ENCODE data around the gene NFKBIL1.

The NFKBIL1 gene

GRCh38 chr6:31556307-31556706 lies 8.9 kb downstream of the NFKBIL1 start:
- H3K4ac ChIP-seq (ENCODE audit: low read length): no peak overlapping the region
- H3K79me1 ChIP-seq (ENCODE audit: low read depth, low read length): peaks cover 6% of the 10 kb centered on the region
- no peak overlapping the region for H3K4me2 ChIP-seq (ENCODE audit: insufficient read depth, low read length, poor library complexity, severe bottlenecking)
- no peak overlapping the region for H2BK5ac ChIP-seq (ENCODE audit: low read length)
- H3K23ac ChIP-seq (ENCODE audit: low read depth, low read length, poor library complexity): peak overlapping the region; percentile 67
- H2AK5ac ChIP-seq (ENCODE audit: low read depth, low read length): no peak overlapping the region
- no peaks in the 10 kb centered on the region for H3K9me3 ChIP-seq (replicated peaks in 1 of 2; ENCODE audit: control insufficient read depth in 2 of 2, insufficient read depth in 1 of 2, low read depth in 1 of 2, low read length in 2 of 2)
- peaks cover 0 to 7% of the 10 kb centered on the region in 2 donors for H3K4me1 ChIP-seq (ENCODE audit: control insufficient read depth in 2 of 2, insufficient read depth in 1 of 2, low read depth in 1 of 2, low read length in 2 of 2)
- H3K27me3 ChIP-seq (ENCODE audit: control insufficient read depth in 3 of 3, insufficient read depth in 3 of 3, low read depth in 1 of 3, low read length in 3 of 3): no peaks in the 10 kb centered on the region
- peak overlapping the region in 1 of 2 donors; percentile 6 for H3K4me3 ChIP-seq (ENCODE audit: low read length in 2 of 2)
- H3K18ac ChIP-seq (ENCODE audit: low read length): no peak overlapping the region
- no peak overlapping the region for H4K8ac ChIP-seq (ENCODE audit: low read depth, low read length)
- H3K36me3 ChIP-seq (replicated peaks in 1 of 2; ENCODE audit: control insufficient read depth in 2 of 2, insufficient read depth in 2 of 2, low read length in 2 of 2): peaks cover 37 to 86% of the 10 kb centered on the region in 2 donors
- H3K14ac ChIP-seq (ENCODE audit: low read length): no peak overlapping the region
- H3K27ac ChIP-seq (replicated peaks; ENCODE audit: low read length): no peak overlapping the region
- DNase-seq (ENCODE audit: low spot score): no peak
- H2AFZ ChIP-seq (ENCODE audit: low read length): no peak overlapping the region
- H2BK12ac ChIP-seq (ENCODE audit: low read length): no peak overlapping the region
- H4K91ac ChIP-seq (ENCODE audit: low read depth, low read length, poor library complexity): no peak overlapping the region
- no peak overlapping the region for H2BK15ac ChIP-seq (ENCODE audit: low read length)
- WGBS, 2 donors (ENCODE audit: extremely low coverage in 2 of 2, insufficient read length in 2 of 2, insufficient replicate concordance in 1 of 2): no CpG with 5 or more reads among the region's 3 CpGs
- no peak overlapping the region for H3K9ac ChIP-seq (ENCODE audit: low read depth, low read length, poor library complexity)
- H2BK120ac ChIP-seq (ENCODE audit: low read depth, low read length): no peak overlapping the region

- no peak overlapping the region for H3K4ac ChIP-seq (ENCODE audit: low read length)
- H3K18ac ChIP-seq (ENCODE audit: low read length): no peak overlapping the region
- H3K79me1 ChIP-seq (ENCODE audit: low read depth, low read length): peaks cover 6% of the 10 kb centered on the region
- no peak overlapping the region for H3K27ac ChIP-seq (replicated peaks; ENCODE audit: low read length)
- H3K27me3 ChIP-seq (ENCODE audit: control insufficient read depth in 3 of 3, insufficient read depth in 3 of 3, low read depth in 1 of 3, low read length in 3 of 3): no peaks in the 10 kb centered on the region
- no CpG with 5 or more reads among the region's 24 CpGs for WGBS, 2 donors (ENCODE audit: extremely low coverage in 2 of 2, insufficient read length in 2 of 2, insufficient replicate concordance in 1 of 2)
- peaks cover 0 to 7% of the 10 kb centered on the region in 2 donors for H3K4me1 ChIP-seq (ENCODE audit: control insufficient read depth in 2 of 2, insufficient read depth in 1 of 2, low read depth in 1 of 2, low read length in 2 of 2)
- peak overlapping the region; percentile 73 for H3K23ac ChIP-seq (ENCODE audit: low read depth, low read length, poor library complexity)
- no peak overlapping the region for H2BK5ac ChIP-seq (ENCODE audit: low read length)
- no peak overlapping the region for H3K4me2 ChIP-seq (ENCODE audit: insufficient read depth, low read length, poor library complexity, severe bottlenecking)
- no peak overlapping the region for H2AFZ ChIP-seq (ENCODE audit: low read length)
- no peak overlapping the region for H3K14ac ChIP-seq (ENCODE audit: low read length)
- no peak overlapping the region for H2BK120ac ChIP-seq (ENCODE audit: low read depth, low read length)
- H3K36me3 ChIP-seq (replicated peaks in 1 of 2; ENCODE audit: control insufficient read depth in 2 of 2, insufficient read depth in 2 of 2, low read length in 2 of 2): peaks cover 37 to 75% of the 10 kb centered on the region in 2 donors
- no peak overlapping the region for H4K8ac ChIP-seq (ENCODE audit: low read depth, low read length)
- H2BK12ac ChIP-seq (ENCODE audit: low read length): no peak overlapping the region
- H2AK5ac ChIP-seq (ENCODE audit: low read depth, low read length): no peak overlapping the region
- H3K9ac ChIP-seq (ENCODE audit: low read depth, low read length, poor library complexity): no peak overlapping the region
- H3K9me3 ChIP-seq (replicated peaks in 1 of 2; ENCODE audit: control insufficient read depth in 2 of 2, insufficient read depth in 1 of 2, low read depth in 1 of 2, low read length in 2 of 2): no peaks in the 10 kb centered on the region
- no peak overlapping the region for H2BK15ac ChIP-seq (ENCODE audit: low read length)
- H3K4me3 ChIP-seq (ENCODE audit: low read length in 2 of 2): no peak overlapping the region
- no peak for DNase-seq (ENCODE audit: low spot score)
- no peak overlapping the region for H4K91ac ChIP-seq (ENCODE audit: low read depth, low read length, poor library complexity)
These were observed 10.3 kb downstream of the NFKBIL1 start for GRCh38 chr6:31557443-31558317.

GRCh38 chr6:31558318-31558625 lies 10.9 kb downstream of the NFKBIL1 start:
- H3K4ac ChIP-seq (ENCODE audit: low read length): no peak overlapping the region
- no peak overlapping the region for H3K14ac ChIP-seq (ENCODE audit: low read length)
- peaks cover 0 to 7% of the 10 kb centered on the region in 2 donors for H3K4me1 ChIP-seq (ENCODE audit: control insufficient read depth in 2 of 2, insufficient read depth in 1 of 2, low read depth in 1 of 2, low read length in 2 of 2)
- H2BK15ac ChIP-seq (ENCODE audit: low read length): no peak overlapping the region
- no peak overlapping the region for H3K27ac ChIP-seq (replicated peaks; ENCODE audit: low read length)
- peak overlapping the region; percentile 73 for H3K23ac ChIP-seq (ENCODE audit: low read depth, low read length, poor library complexity)
- H3K4me3 ChIP-seq (ENCODE audit: low read length in 2 of 2): no peak overlapping the region
- no peak overlapping the region for H2AFZ ChIP-seq (ENCODE audit: low read length)
- H3K36me3 ChIP-seq (replicated peaks in 1 of 2; ENCODE audit: control insufficient read depth in 2 of 2, insufficient read depth in 2 of 2, low read length in 2 of 2): peaks cover 37 to 72% of the 10 kb centered on the region in 2 donors
- no CpG with 5 or more reads among the region's 8 CpGs for WGBS, 2 donors (ENCODE audit: extremely low coverage in 2 of 2, insufficient read length in 2 of 2, insufficient replicate concordance in 1 of 2)
- H3K9ac ChIP-seq (ENCODE audit: low read depth, low read length, poor library complexity): no peak overlapping the region
- no peak overlapping the region for H2BK5ac ChIP-seq (ENCODE audit: low read length)
- no peaks in the 10 kb centered on the region for H3K27me3 ChIP-seq (ENCODE audit: control insufficient read depth in 3 of 3, insufficient read depth in 3 of 3, low read depth in 1 of 3, low read length in 3 of 3)
- H3K9me3 ChIP-seq (replicated peaks in 1 of 2; ENCODE audit: control insufficient read depth in 2 of 2, insufficient read depth in 1 of 2, low read depth in 1 of 2, low read length in 2 of 2): no peaks in the 10 kb centered on the region
- H3K79me1 ChIP-seq (ENCODE audit: low read depth, low read length): peaks cover 6% of the 10 kb centered on the region
- DNase-seq (ENCODE audit: low spot score): no peak
- H4K8ac ChIP-seq (ENCODE audit: low read depth, low read length): no peak overlapping the region
- H2BK12ac ChIP-seq (ENCODE audit: low read length): no peak overlapping the region
- no peak overlapping the region for H4K91ac ChIP-seq (ENCODE audit: low read depth, low read length, poor library complexity)
- no peak overlapping the region for H3K4me2 ChIP-seq (ENCODE audit: insufficient read depth, low read length, poor library complexity, severe bottlenecking)
- no peak overlapping the region for H2BK120ac ChIP-seq (ENCODE audit: low read depth, low read length)
- no peak overlapping the region for H3K18ac ChIP-seq (ENCODE audit: low read length)
- H2AK5ac ChIP-seq (ENCODE audit: low read depth, low read length): no peak overlapping the region

- Histone ChIP-seq H3K9ac (ENCODE audit: low read depth, low read length, poor library complexity) (no peak overlapping the region), H3K9me3 (replicated peaks in 1 of 2; ENCODE audit: control insufficient read depth in 2 of 2, insufficient read depth in 1 of 2, low read depth in 1 of 2, low read length in 2 of 2) (no peaks in the 10 kb centered on the region), H3K23ac (ENCODE audit: low read depth, low read length, poor library complexity) (peak overlapping the region; percentile 43), H3K18ac (ENCODE audit: low read length) (no peak overlapping the region), H2AFZ (ENCODE audit: low read length) (no peak overlapping the region), H2BK5ac (ENCODE audit: low read length) (no peak overlapping the region), H3K4me3 (ENCODE audit: low read length in 2 of 2) (no peak overlapping the region), H2AK5ac (ENCODE audit: low read depth, low read length) (no peak overlapping the region), H3K4me1 (ENCODE audit: control insufficient read depth in 2 of 2, insufficient read depth in 1 of 2, low read depth in 1 of 2, low read length in 2 of 2) (peaks cover 0 to 7% of the 10 kb centered on the region in 2 donors), H3K4ac (ENCODE audit: low read length) (no peak overlapping the region), H3K27ac (replicated peaks; ENCODE audit: low read length) (no peak overlapping the region), H2BK12ac (ENCODE audit: low read length) (no peak overlapping the region), H4K91ac (ENCODE audit: low read depth, low read length, poor library complexity) (no peak overlapping the region), H3K4me2 (ENCODE audit: insufficient read depth, low read length, poor library complexity, severe bottlenecking) (no peak overlapping the region), H3K79me1 (ENCODE audit: low read depth, low read length) (peaks cover 6% of the 10 kb centered on the region), H3K14ac (ENCODE audit: low read length) (no peak overlapping the region), H4K8ac (ENCODE audit: low read depth, low read length) (no peak overlapping the region), H2BK15ac (ENCODE audit: low read length) (no peak overlapping the region), H2BK120ac (ENCODE audit: low read depth, low read length) (no peak overlapping the region), H3K36me3 (replicated peaks in 1 of 2; ENCODE audit: control insufficient read depth in 2 of 2, insufficient read depth in 2 of 2, low read length in 2 of 2) (peaks cover 37 to 66% of the 10 kb centered on the region in 2 donors), H3K27me3 (ENCODE audit: control insufficient read depth in 3 of 3, insufficient read depth in 3 of 3, low read depth in 1 of 3, low read length in 3 of 3) (no peaks in the 10 kb centered on the region)
- DNase-seq (ENCODE audit: low spot score): no peak
- WGBS, 2 donors (ENCODE audit: extremely low coverage in 2 of 2, insufficient read length in 2 of 2, insufficient replicate concordance in 1 of 2): no CpG with 5 or more reads among the region's 14 CpGs
These were observed 11.5 kb downstream of the NFKBIL1 start for GRCh38 chr6:31558631-31559500.
